Left lung (tissue), 14 donors: Measurements from ENCODE around the gene SHTN1. TPM values are rescaled to one million over a fixed set of nuclear protein-coding genes. Genes with fewer than 3 reads are reported as not detected.

Source experiments
- ATAC-seq: fragments of 200-7000 bp; cut with Tn5 transposase; one replicate; pipeline ENCODE4 v1.9.1; 2020; ENCODE audit warnings: moderate library complexity
- DNase-seq, 4 donors: peaks; one replicate each; pipeline ENCODE4 v3.0.0-alpha.2; 2013 to 2020
- H3K27ac ChIP-seq, 2 donors: fragments of 200-600 bp; sonication (generic) in 1 of 2; one replicate each; pipeline versions ENCODE4 v1.5.0 to v1.8.0; 2020 to 2021
- H3K27me3 ChIP-seq, 2 donors: fragments of 200-600 bp; sonication (generic) in 1 of 2; one replicate each; pipeline versions ENCODE4 v1.5.0 to v1.8.0; 2020 to 2021
- H3K36me3 ChIP-seq, 2 donors: fragments of 200-600 bp; sonication (generic) in 1 of 2; one replicate each; pipeline versions ENCODE4 v1.5.0 to v1.8.0; 2020 to 2021
- H3K4me1 ChIP-seq, 2 donors: fragments of 200-600 bp; one replicate each; pipeline ENCODE4 v1.8.0; 2021
- H3K4me3 ChIP-seq, 2 donors: fragments of 200-600 bp; sonication (generic) in 1 of 2; one replicate each; pipeline versions ENCODE4 v1.5.0 to v1.8.0; 2020 to 2021; ENCODE audit warnings: mild to moderate bottlenecking in 1 of 2
- H3K9me3 ChIP-seq, 2 donors: fragments of 200-600 bp; sonication (generic) in 1 of 2; one replicate each; pipeline versions ENCODE4 v1.5.0 to v1.8.0; 2020 to 2021
- intact Hi-C, 2 donors: fragments of 100-400 bp; cut with DNase I; formaldehyde crosslinking; loops; one replicate each; pipeline versions ENCODE4 v1.11.2 to v1.14.2; 2022
- long read RNA-seq, 12 donors: library from polyadenylated mRNA in 2 of 12; unstranded in 2 of 12; transcript quantifications; one replicate each; pipeline ENCODE4 v2.0.0 and lab custom pipeline, GENCODE V29; 2019 to 2026
- polyA plus RNA-seq, 6 donors: library from polyadenylated mRNA; unstranded; fragments of 120-200 nt; gene quantifications; one replicate each; pipeline ENCODE4 v1.2.1, GENCODE V29; 2013; ENCODE audit not compliant: insufficient read length in 6 of 6
- total RNA-seq, 2 donors: library from RNA; stranded (reverse); fragmentation: NEBNext Ultra II Directional; extraction: Animal tissue kit (Norgen Biotek cat#: 25700); gene quantifications; one replicate each; pipeline ENCODE4 v1.2.1, GENCODE V29; 2021
- TF ChIP-seq, protein P1 (sequence below), 2 donors: fragments of 200-600 bp; sonication (generic) in 1 of 2; IDR thresholded peaks; one replicate each; pipeline versions ENCODE4 v1.5.0 to v1.8.0; 2021; ENCODE audit warnings: antibody characterized with exemption in 2 of 2
- donor health status: DM: no; HTN: yes; CAD: no.
- donor health status: DM: no; HTN: no; CAD: no.

SHTN1 gene, protein sequence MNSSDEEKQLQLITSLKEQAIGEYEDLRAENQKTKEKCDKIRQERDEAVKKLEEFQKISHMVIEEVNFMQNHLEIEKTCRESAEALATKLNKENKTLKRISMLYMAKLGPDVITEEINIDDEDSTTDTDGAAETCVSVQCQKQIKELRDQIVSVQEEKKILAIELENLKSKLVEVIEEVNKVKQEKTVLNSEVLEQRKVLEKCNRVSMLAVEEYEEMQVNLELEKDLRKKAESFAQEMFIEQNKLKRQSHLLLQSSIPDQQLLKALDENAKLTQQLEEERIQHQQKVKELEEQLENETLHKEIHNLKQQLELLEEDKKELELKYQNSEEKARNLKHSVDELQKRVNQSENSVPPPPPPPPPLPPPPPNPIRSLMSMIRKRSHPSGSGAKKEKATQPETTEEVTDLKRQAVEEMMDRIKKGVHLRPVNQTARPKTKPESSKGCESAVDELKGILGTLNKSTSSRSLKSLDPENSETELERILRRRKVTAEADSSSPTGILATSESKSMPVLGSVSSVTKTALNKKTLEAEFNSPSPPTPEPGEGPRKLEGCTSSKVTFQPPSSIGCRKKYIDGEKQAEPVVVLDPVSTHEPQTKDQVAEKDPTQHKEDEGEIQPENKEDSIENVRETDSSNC
- total RNA-seq: 10 to 100 TPM; 36.3 to 38.9 TPM
- polyA plus RNA-seq: 10 to 100 TPM; 24.5 to 30.1 (median 28.8) TPM
- long read RNA-seq, donor 1, full-length matches to known transcripts: 1 of 6 reads
- long read RNA-seq, donor 1, partial matches to known transcripts: 5 of 6 reads
- long read RNA-seq, donor 1, other reads (novel, unspliced or antisense): 0 of 6 reads
- long read RNA-seq, donor 2, full-length matches to known transcripts: 2 of 2 reads
- long read RNA-seq, donor 2, partial matches to known transcripts: 0 of 2 reads
- long read RNA-seq, donor 2, other reads (novel, unspliced or antisense): 0 of 2 reads
- long read RNA-seq, donor 3, full-length matches to known transcripts: 3 of 3 reads
- long read RNA-seq, donor 3, partial matches to known transcripts: 0 of 3 reads
- long read RNA-seq, donor 3, other reads (novel, unspliced or antisense): 0 of 3 reads
- long read RNA-seq, donor 4, full-length matches to known transcripts: 2 of 16 reads
- long read RNA-seq, donor 4, partial matches to known transcripts: 14 of 16 reads
- long read RNA-seq, donor 4, other reads (novel, unspliced or antisense): 0 of 16 reads
- long read RNA-seq, donor 5, full-length matches to known transcripts: 1 of 1 reads
- long read RNA-seq, donor 5, partial matches to known transcripts: 0 of 1 reads
- long read RNA-seq, donor 5, other reads (novel, unspliced or antisense): 0 of 1 reads
- long read RNA-seq, donor 6, full-length matches to known transcripts: 2 of 9 reads
- long read RNA-seq, donor 6, partial matches to known transcripts: 7 of 9 reads
- long read RNA-seq, donor 6, other reads (novel, unspliced or antisense): 0 of 9 reads
- long read RNA-seq, donor 7, full-length matches to known transcripts: 1 of 1 reads
- long read RNA-seq, donor 7, partial matches to known transcripts: 0 of 1 reads
- long read RNA-seq, donor 7, other reads (novel, unspliced or antisense): 0 of 1 reads
- long read RNA-seq, donor 8: 0 reads
- long read RNA-seq, donor 9: 0 reads
- long read RNA-seq, donor 10, partial matches to known transcripts: 5 of 7 reads
- long read RNA-seq, donor 10, other reads (novel, unspliced or antisense): 2 of 7 reads
- long read RNA-seq, donor 11, full-length matches to known transcripts: 14 of 34 reads
- long read RNA-seq, donor 11, partial matches to known transcripts: 20 of 34 reads
- long read RNA-seq, donor 11, other reads (novel, unspliced or antisense): 0 of 34 reads
- long read RNA-seq, donor 12, full-length matches to known transcripts: 2 of 2 reads
- long read RNA-seq, donor 12, partial matches to known transcripts: 0 of 2 reads
- long read RNA-seq, donor 12, other reads (novel, unspliced or antisense): 0 of 2 reads

DNA sequence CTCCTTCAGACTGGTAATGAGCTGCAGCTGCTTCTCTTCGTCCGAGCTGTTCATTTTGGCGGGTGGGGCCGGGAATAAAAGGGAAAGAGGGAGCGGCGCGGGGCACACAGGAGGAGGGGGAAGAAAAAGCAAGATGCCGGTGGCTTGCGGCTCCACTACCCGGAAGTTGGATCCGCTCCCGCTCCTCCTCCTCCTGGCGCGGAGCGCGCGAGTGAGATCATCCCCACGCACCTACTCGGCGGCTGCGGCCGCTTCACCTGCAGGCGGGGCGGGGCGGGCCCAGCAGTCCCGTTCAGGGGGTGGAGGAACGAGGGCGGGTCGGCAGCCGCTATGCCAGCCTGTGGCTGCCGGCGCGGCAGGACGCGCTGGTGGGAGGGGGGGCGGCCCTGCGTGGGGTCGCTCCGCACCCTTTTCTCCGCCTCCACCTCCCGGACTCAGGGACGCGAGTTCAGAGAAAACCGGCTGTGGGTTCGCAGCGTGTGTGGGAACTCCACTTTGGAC is at the start of gene SHTN1:
Gene SHTN1, minus strand, starts transcription at position 162 of the 501 bp plus-strand sequence. Its CDS starts 108 bp downstream, at position 54.
- Histone ChIP-seq H3K27me3 (peaks cover 0 to 40% of the 10 kb centered on the region in 2 donors), H3K9me3 (no peaks in the 10 kb centered on the region), H3K27ac (peak within 1 kb of the TSS; percentile 74 to 93), H3K4me3 (peak within 1 kb of the TSS; percentile 67 to 70), H3K4me1 (peaks cover 0 to 22% of the 10 kb centered on the region in 2 donors), H3K36me3 (no peaks in the 10 kb centered on the region)
- intact Hi-C loops: no loop called here
- DNase-seq: peak; percentile 43 to 94 (median 85)
- TF ChIP-seq, protein P1, sequence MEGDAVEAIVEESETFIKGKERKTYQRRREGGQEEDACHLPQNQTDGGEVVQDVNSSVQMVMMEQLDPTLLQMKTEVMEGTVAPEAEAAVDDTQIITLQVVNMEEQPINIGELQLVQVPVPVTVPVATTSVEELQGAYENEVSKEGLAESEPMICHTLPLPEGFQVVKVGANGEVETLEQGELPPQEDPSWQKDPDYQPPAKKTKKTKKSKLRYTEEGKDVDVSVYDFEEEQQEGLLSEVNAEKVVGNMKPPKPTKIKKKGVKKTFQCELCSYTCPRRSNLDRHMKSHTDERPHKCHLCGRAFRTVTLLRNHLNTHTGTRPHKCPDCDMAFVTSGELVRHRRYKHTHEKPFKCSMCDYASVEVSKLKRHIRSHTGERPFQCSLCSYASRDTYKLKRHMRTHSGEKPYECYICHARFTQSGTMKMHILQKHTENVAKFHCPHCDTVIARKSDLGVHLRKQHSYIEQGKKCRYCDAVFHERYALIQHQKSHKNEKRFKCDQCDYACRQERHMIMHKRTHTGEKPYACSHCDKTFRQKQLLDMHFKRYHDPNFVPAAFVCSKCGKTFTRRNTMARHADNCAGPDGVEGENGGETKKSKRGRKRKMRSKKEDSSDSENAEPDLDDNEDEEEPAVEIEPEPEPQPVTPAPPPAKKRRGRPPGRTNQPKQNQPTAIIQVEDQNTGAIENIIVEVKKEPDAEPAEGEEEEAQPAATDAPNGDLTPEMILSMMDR (IDR thresholded peaks at IDR 0.05): no peak
- ATAC-seq: peak; percentile 95

DNA sequence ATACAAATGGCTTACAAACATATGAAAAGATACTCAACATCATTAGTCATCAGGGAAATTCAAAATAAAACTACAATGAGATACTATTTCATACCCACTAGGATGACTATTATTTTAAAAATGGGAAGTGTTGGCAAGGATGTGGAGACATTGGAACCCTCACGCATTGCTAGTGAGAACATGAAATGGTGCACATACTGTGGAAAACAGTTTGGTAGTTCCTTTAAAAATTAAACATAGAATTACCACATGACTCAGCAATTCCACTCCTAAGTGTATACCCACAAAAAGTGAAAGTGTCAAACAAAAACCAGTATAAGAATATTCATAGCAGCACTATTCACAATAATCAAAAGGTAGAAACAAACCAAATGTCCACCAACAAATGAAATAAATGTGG is 48.5 kb upstream of the SHTN1 start:
- H3K36me3 ChIP-seq: no peaks in the 10 kb centered on the region
- TF ChIP-seq, protein P1 (IDR thresholded peaks at IDR 0.05): no peak
- H3K9me3 ChIP-seq: peaks cover 0 to 14% of the 10 kb centered on the region in 2 donors
- DNase-seq (no peak), ATAC-seq (no peak)
- intact Hi-C loops: no loop called here
- H3K27me3 ChIP-seq: no peaks in the 10 kb centered on the region
- H3K4me3 ChIP-seq: no peak overlapping the region
- no peak overlapping the region for H3K27ac ChIP-seq
- no peaks in the 10 kb centered on the region for H3K4me1 ChIP-seq

DNA sequence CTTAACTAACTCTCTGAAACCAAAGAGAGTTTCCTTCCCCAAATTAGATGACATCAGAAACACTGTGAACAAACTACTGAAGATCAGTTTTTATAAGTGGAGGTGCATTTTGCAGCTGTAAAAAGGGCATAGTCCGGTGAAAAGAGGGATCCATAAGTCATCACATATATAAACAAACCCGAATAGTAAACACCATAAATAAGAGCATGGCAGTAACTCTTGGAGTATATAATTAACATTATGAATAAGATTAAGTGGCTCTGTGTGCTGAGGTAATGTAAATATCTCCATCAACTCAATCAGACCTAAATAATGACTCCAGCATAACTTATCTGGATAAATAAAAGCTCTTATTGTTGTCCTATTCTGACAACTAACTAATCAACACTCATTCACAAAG is 43.0 kb upstream of the SHTN1 start:
- no peaks in the 10 kb centered on the region for H3K4me1 ChIP-seq
- TF ChIP-seq, protein P1 (IDR thresholded peaks at IDR 0.05): no peak
- no peak overlapping the region for H3K4me3 ChIP-seq
- DNase-seq (no peak), ATAC-seq (no peak)
- peaks cover 0 to 7% of the 10 kb centered on the region in 2 donors for H3K9me3 ChIP-seq
- H3K27ac ChIP-seq: no peak overlapping the region
- intact Hi-C loops: no loop called here
- H3K27me3 ChIP-seq: no peaks in the 10 kb centered on the region
- H3K36me3 ChIP-seq: no peaks in the 10 kb centered on the region

DNA sequence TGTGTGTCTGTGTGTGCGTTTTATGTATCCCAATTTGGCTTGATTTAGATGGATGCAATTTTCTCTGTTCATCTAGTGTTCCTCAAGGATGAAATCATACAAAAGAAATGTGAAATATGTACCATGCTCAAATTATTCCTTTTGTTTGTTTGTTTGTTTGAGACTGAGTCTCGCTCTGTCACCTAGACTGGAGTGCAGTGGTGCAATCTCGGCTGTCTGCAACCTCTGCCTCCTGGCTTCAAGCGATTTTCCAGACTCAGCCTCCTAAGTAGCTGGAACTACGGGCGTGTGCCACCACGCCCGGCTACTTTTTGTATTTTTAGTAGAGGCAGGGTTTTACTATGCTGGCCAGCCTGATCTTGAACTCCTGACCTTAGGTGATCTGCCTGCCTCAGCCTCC is 11.3 kb upstream of the SHTN1 start:
- Histone ChIP-seq H3K36me3 (no peaks in the 10 kb centered on the region), H3K9me3 (no peaks in the 10 kb centered on the region), H3K4me1 (no peaks in the 10 kb centered on the region), H3K4me3 (no peak overlapping the region), H3K27ac (no peak overlapping the region), H3K27me3 (no peaks in the 10 kb centered on the region)
- DNase-seq (no peak), ATAC-seq (no peak)
- intact Hi-C loops: no loop called here
- TF ChIP-seq, protein P1 (IDR thresholded peaks at IDR 0.05): no peak
